ENCODE measurements around the gene PRAME. TPM values are rescaled to one million over a fixed set of nuclear protein-coding genes. Genes with fewer than 3 reads are reported as not detected.

The PRAME gene
- total and polyA plus RNA-seq, 12 donors, result 0.22 to 0.49 (median 0.41) TPM; not detected in 8

DNA sequence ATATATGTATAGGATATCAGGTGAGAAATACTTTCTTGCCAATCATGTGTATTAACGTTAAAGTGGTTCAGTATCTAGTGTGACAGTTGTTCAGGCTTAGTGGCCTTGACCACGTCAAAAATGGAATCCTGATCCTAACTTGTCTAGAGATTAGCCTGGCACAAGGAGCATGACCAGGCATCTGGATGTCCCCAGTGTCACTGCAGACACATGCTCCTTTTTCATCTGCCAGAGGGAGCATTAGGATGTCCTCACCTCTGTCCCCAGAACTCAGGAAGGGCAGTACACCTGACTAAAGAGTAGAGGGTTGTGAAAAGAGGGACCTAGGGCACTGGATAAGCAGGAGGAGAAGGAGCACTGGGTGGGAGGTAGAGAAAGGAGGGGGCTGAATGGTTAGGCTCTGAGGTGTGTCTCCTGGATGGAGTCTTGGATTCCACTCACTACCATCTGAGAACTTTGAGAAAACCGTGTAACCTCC, 44.4 kb upstream of the PRAME start:
- Histone ChIP-seq H3K36me3 (no peaks in the 10 kb centered on the region), H3K9me3 (peaks cover 0 to 15% (median 6%) of the 10 kb centered on the region in 11 donors), H3K27me3 (peaks cover 0 to 17% (median 0%) of the 10 kb centered on the region in 7 donors), H3K4me3 (no peak overlapping the region), H3K4me1 (no peaks in the 10 kb centered on the region), H3K27ac (no peak overlapping the region)
- no peak for TF ChIP-seq CTCF (IDR thresholded peaks at IDR 0.05)
- DNase-seq, result no peak
- WGBS, 2 donors, result 65 to 74% methylated on average over 3 of the region's 3 CpGs
- no peak for ATAC-seq
- intact Hi-C loops (cut with DNase I), result no loop called here

GRCh38 chr22:22600531-22601261, 41.6 kb upstream of the PRAME start:
- intact Hi-C loops (cut with DNase I), result no loop called here
- WGBS, 2 donors, result 79 to 84% methylated on average over 6 of the region's 6 CpGs
- peaks cover 0 to 17% (median 0%) of the 10 kb centered on the region in 7 donors for H3K27me3 ChIP-seq
- no peaks in the 10 kb centered on the region for H3K9me3 ChIP-seq
- no peak overlapping the region for H3K4me3 ChIP-seq
- no peak for DNase-seq
- no peaks in the 10 kb centered on the region for H3K4me1 ChIP-seq
- ATAC-seq, result no peak
- H3K27ac ChIP-seq, result no peak overlapping the region
- no peaks in the 10 kb centered on the region for H3K36me3 ChIP-seq
- no peak for TF ChIP-seq CTCF (IDR thresholded peaks at IDR 0.05)

DNA sequence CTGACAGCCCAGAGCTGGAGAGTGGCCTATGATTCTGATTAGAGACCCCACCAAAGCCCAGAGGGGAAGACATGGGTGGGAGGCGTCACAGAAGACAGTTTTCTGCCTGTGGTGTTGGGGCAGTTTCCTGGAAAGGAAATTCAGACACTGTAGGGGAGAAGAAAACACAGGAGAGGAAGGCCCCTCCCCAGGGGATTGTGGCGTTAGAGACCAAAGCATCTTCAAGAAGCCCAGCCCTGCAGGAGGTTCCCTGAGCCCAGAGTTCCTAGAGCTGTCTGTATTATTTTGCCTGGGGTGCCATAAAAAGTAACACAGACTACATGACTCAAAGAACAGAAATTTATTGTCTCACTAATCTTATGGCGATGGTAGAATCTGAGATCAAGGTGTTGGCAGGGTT, 40.2 kb upstream of the PRAME start:
- H3K27ac ChIP-seq, result no peak overlapping the region
- peaks cover 0 to 22% (median 0%) of the 10 kb centered on the region in 7 donors for H3K27me3 ChIP-seq
- no peak overlapping the region for H3K4me3 ChIP-seq
- intact Hi-C loops (cut with DNase I), result loop anchor here in 4 of 10 donors (10.0 kb wide), 3 partner anchors 86 to 526 kb away; no protein-coding TSS in a partner anchor
- no peak for DNase-seq
- no peaks in the 10 kb centered on the region for H3K4me1 ChIP-seq
- H3K36me3 ChIP-seq, result no peaks in the 10 kb centered on the region
- ATAC-seq, result no peak
- TF ChIP-seq CTCF (IDR thresholded peaks at IDR 0.05), result no peak
- no peaks in the 10 kb centered on the region for H3K9me3 ChIP-seq
- 53 to 55% methylated on average over 3 of the region's 3 CpGs for WGBS, 2 donors

DNA sequence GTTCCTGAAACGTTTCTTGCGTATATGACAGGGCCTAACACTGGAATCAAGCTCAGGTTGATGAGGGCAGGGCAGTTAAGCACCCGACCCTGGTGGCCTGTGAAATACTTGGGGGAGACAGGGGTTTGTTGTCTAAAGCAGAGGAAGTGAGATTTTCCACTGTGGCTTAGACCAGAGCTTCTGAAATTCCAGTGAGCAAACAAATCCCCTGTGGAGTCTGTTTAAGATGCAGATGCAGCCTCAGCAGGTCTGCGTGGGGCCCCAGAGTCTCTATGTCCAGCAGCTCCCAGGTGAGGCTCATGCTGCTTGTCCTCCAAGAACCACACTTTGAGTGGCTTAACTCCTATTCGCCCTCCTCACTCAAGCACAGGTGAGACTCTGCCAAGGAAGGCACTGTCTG, 39.1 kb upstream of the PRAME start:
- Histone ChIP-seq H3K27me3 (peaks cover 0 to 23% (median 0%) of the 10 kb centered on the region in 7 donors), H3K4me1 (no peaks in the 10 kb centered on the region)
- intact Hi-C loops (cut with DNase I), result loop anchor here in 4 of 10 donors (10.0 kb wide), 3 partner anchors 87 to 527 kb away; no protein-coding TSS in a partner anchor

More for the DNA sequence above, 39.1 kb upstream of the PRAME start:
- Histone ChIP-seq H3K4me3 (no peak overlapping the region), H3K36me3 (no peaks in the 10 kb centered on the region), H3K27ac (no peak overlapping the region), H3K9me3 (no peaks in the 10 kb centered on the region)
- DNase-seq, result no peak
- TF ChIP-seq CTCF (IDR thresholded peaks at IDR 0.05), result no peak
- ATAC-seq, result no peak
- WGBS, 2 donors, result 50 to 53% methylated on average over 5 of the region's 5 CpGs
